Activated CD4-positive, alpha-beta T cell treated with anti-CD3 and anti-CD28 coated beads for 1 hour (primary cell): ENCODE results near the gene LILRA6.
"Not testable (repeated sequence)": the region's sequence is repeated elsewhere in the genome, so short reads cannot be mapped to it uniquely, and the experiment has no call there.

Experiments used
- DNase-seq: peaks from one replicate; pipeline ENCODE4 v3.0.0-alpha.2; 2020

The LILRA6 gene

GRCh38 chr19:54262066-54262465 lies 19.5 kb upstream of the LILRA6 start:
- no peak for DNase-seq

GRCh38 chr19:54257116-54257480 lies 14.5 kb upstream of the LILRA6 start, which contains the start of gene LILRB5:
Gene LILRB5, minus strand, starts transcription at chr19:54257273. Its CDS starts 80 bp downstream, at chr19:54257193.
- no peak for DNase-seq

- no peak for DNase-seq
These were observed 13.9 kb upstream of the LILRA6 start for GRCh38 chr19:54256250-54257115.

- no peak for DNase-seq
These were observed 12.7 kb upstream of the LILRA6 start for GRCh38 chr19:54255105-54255775.

- no peak for DNase-seq
These were observed 11.8 kb upstream of the LILRA6 start for GRCh38 chr19:54254195-54254906.

GRCh38 chr19:54253331-54254194 lies 11.0 kb upstream of the LILRA6 start:
- no peak for DNase-seq

GRCh38 chr19:54252845-54253244 lies 10.3 kb upstream of the LILRA6 start:
- no peak for DNase-seq

GRCh38 chr19:54252243-54252642 lies 9.7 kb upstream of the LILRA6 start:
- DNase-seq: no peak

- DNase-seq: no peak
These were observed 5.5 kb upstream of the LILRA6 start for GRCh38 chr19:54248016-54248601.

GRCh38 chr19:54247106-54247930 lies 4.7 kb upstream of the LILRA6 start:
- DNase-seq: no peak

GRCh38 chr19:54245936-54246335 lies 3.3 kb upstream of the LILRA6 start:
- DNase-seq: no peak

- DNase-seq: not testable (repeated sequence)
These were observed 1.2 kb upstream of the LILRA6 start for GRCh38 chr19:54243809-54244208.

GRCh38 chr19:54242234-54242633 lies 356 bp downstream of the LILRA6 start:
- not testable (repeated sequence) for DNase-seq

GRCh38 chr19:54240372-54241336 lies 1.9 kb downstream of the LILRA6 start:
- not testable (repeated sequence) for DNase-seq

GRCh38 chr19:54239491-54240371 lies 2.9 kb downstream of the LILRA6 start:
- DNase-seq: not testable (repeated sequence)

- DNase-seq: no peak
These were observed 8.6 kb downstream of the LILRA6 start for GRCh38 chr19:54233941-54234340.

- DNase-seq: peak; percentile 76
These were observed 11.3 kb downstream of the LILRA6 start for GRCh38 chr19:54231077-54231931.

- no peak for DNase-seq
These were observed 12.6 kb downstream of the LILRA6 start for GRCh38 chr19:54230031-54230430.
